Cortex of kidney (tissue), 1 donor: ENCODE data around the gene CEACAM19.
"Not testable (repeated sequence)": the region's sequence is repeated elsewhere in the genome, so short reads cannot be mapped to it uniquely, and the experiment has no call there.

Source experiments
- DNase-seq: peaks from one replicate; lab custom pipeline; 2025; lab: John Stamatoyannopoulos, UW

CEACAM19 gene

GRCh38 chr19:44675521-44675920 lies 4.2 kb downstream of the CEACAM19 start:
- no peak for DNase-seq

- DNase-seq: no peak
Measured at GRCh38 chr19:44677019-44677811, 5.9 kb downstream of the CEACAM19 start.

- no peak for DNase-seq
Measured at GRCh38 chr19:44680536-44680935, 9.3 kb downstream of the CEACAM19 start.

GRCh38 chr19:44681992-44682790 lies 10.9 kb downstream of the CEACAM19 start:
- DNase-seq: no peak

- no peak for DNase-seq
Measured at GRCh38 chr19:44682807-44683206, 11.5 kb downstream of the CEACAM19 start.

GRCh38 chr19:44683434-44684210 lies 12.3 kb downstream of the CEACAM19 start:
- DNase-seq: no peak

GRCh38 chr19:44684396-44684795 lies 13.1 kb downstream of the CEACAM19 start:
- DNase-seq: not testable (repeated sequence)

GRCh38 chr19:44684892-44685863 lies 13.9 kb downstream of the CEACAM19 start:
- DNase-seq: no peak

- DNase-seq: no peak
Measured at GRCh38 chr19:44685877-44686276, 14.6 kb downstream of the CEACAM19 start.

GRCh38 chr19:44686896-44687295 lies 15.6 kb downstream of the CEACAM19 start:
- no peak for DNase-seq

- DNase-seq: no peak
Measured at GRCh38 chr19:44687888-44688287, 16.6 kb downstream of the CEACAM19 start.

GRCh38 chr19:44689290-44690130 lies 18.2 kb downstream of the CEACAM19 start:
- no peak for DNase-seq

GRCh38 chr19:44690131-44690440 lies 18.8 kb downstream of the CEACAM19 start:
- DNase-seq: no peak

- DNase-seq: no peak
Measured at GRCh38 chr19:44692379-44692721, 21.1 kb downstream of the CEACAM19 start.

GRCh38 chr19:44694184-44694579 lies 22.9 kb downstream of the CEACAM19 start:
- no peak for DNase-seq

GRCh38 chr19:44696939-44697669 lies 25.8 kb downstream of the CEACAM19 start:
- DNase-seq: no peak

GRCh38 chr19:44697670-44698034 lies 26.4 kb downstream of the CEACAM19 start:
- no peak for DNase-seq

- DNase-seq: no peak
Measured at GRCh38 chr19:44698492-44699201, 27.4 kb downstream of the CEACAM19 start, which contains the start of gene CEACAM16. CEACAM16 (plus strand) TSS chr19:44699151; CDS start chr19:44701457, 2,306 bp downstream.

- DNase-seq: no peak
Measured at GRCh38 chr19:44700547-44700946, 29.3 kb downstream of the CEACAM19 start.
